Activated T-cell treated with anti-CD3 and anti-CD28 coated beads, Interleukin-2, amount 50 U/mL, for 72 hours (primary cell): ENCODE measurements around the gene PLCL1. TPM values are rescaled to one million over a fixed set of nuclear protein-coding genes. Genes with fewer than 3 reads are reported as not detected.

ENCODE experiments used
- ATAC-seq, 2 donors: fragments of 150-1000 bp; cut with Tn5 transposase; replicated peaks in 1 of 2; 2 replicates each; pipeline ENCODE4 v1.10.0; 2021; ENCODE audit warnings: moderate library complexity in 2 of 2, mild to moderate bottlenecking in 1 of 2
- DNase-seq, 2 donors: peaks; one replicate each; pipeline ENCODE4 v3.0.0; 2021 to 2022; ENCODE audit warnings: mixed read lengths in 1 of 2
- H3K27ac Mint-ChIP-seq: one replicate; pipeline ENCODE4 v1.8.0; 2022; ENCODE audit warnings: mild to moderate bottlenecking, moderate library complexity, mixed read lengths
- H3K27me3 Mint-ChIP-seq: one replicate; pipeline ENCODE4 v1.8.0; 2022; ENCODE audit warnings: low read depth, mixed read lengths
- H3K36me3 Mint-ChIP-seq, 2 donors: one replicate each; pipeline ENCODE4 v1.8.0; 2022; ENCODE audit warnings: mixed read lengths in 2 of 2, mild to moderate bottlenecking in 1 of 2; ENCODE audit not compliant: insufficient read depth in 2 of 2
- H3K4me1 Mint-ChIP-seq: one replicate; pipeline ENCODE4 v1.8.0; 2022; ENCODE audit warnings: low read depth, mixed read lengths
- H3K4me3 Mint-ChIP-seq, 2 donors: one replicate each; pipeline ENCODE4 v1.8.0; 2022; ENCODE audit warnings: mild to moderate bottlenecking in 2 of 2, mixed read lengths in 2 of 2, moderate library complexity in 2 of 2
- H3K9me3 Mint-ChIP-seq, 2 donors: one replicate each; pipeline ENCODE4 v1.8.0; 2022; ENCODE audit warnings: mixed read lengths in 2 of 2
- total RNA-seq, 2 donors: library from RNA; stranded (reverse); gene quantifications; one replicate each; pipeline ENCODE4 v1.2.3, GENCODE V29; 2022

The PLCL1 gene
- total RNA-seq = 1 to 10 TPM; 2.8 to 3.6 TPM

- H3K9me3 Mint-ChIP-seq = no peaks in the 10 kb centered on the region
- peak within 1 kb of the TSS; percentile 89 for H3K27ac Mint-ChIP-seq
- peaks cover 50% of the 10 kb centered on the region for H3K4me1 Mint-ChIP-seq
- peaks cover 21% of the 10 kb centered on the region for H3K27me3 Mint-ChIP-seq
- peak; percentile 91 to 95 for DNase-seq
- peak within 1 kb of the TSS; percentile 88 to 100 for H3K4me3 Mint-ChIP-seq
- peak; percentile 98 to 99 for ATAC-seq
- H3K36me3 Mint-ChIP-seq = peaks cover 0 to 2% of the 10 kb centered on the region in 2 donors
Measured at GRCh38 chr2:197804049-197804757, at the start of gene PLCL1. TSS of gene PLCL1 (plus strand) at chr2:197804593.

- Mint-ChIP-seq H3K9me3 (peaks cover 2 to 9% of the 10 kb centered on the region in 2 donors), H3K4me3 (no peak overlapping the region), H3K27ac (no peak overlapping the region)
Measured at GRCh38 chr2:197759013-197759412, 45.4 kb upstream of the PLCL1 start.

GRCh38 chr2:197759625-197760292 lies 44.6 kb upstream of the PLCL1 start:
- Mint-ChIP-seq H3K27ac (no peak overlapping the region), H3K9me3 (peaks cover 2 to 9% of the 10 kb centered on the region in 2 donors), H3K4me1 (no peaks in the 10 kb centered on the region), H3K4me3 (no peak overlapping the region), H3K36me3 (peaks cover 2% of the 10 kb centered on the region in 2 donors), H3K27me3 (no peaks in the 10 kb centered on the region)
- no peak for DNase-seq
- ATAC-seq = no peak

More at GRCh38 chr2:197759013-197759412, 45.4 kb upstream of the PLCL1 start:
- Mint-ChIP-seq H3K4me1 (no peaks in the 10 kb centered on the region), H3K27me3 (no peaks in the 10 kb centered on the region), H3K36me3 (peaks cover 3 to 4% of the 10 kb centered on the region in 2 donors)
- ATAC-seq (no peak), DNase-seq (no peak)

GRCh38 chr2:197760293-197760657 lies 44.1 kb upstream of the PLCL1 start:
- no peak for ATAC-seq
- Mint-ChIP-seq H3K4me1 (no peaks in the 10 kb centered on the region), H3K4me3 (no peak overlapping the region), H3K36me3 (peaks cover 2% of the 10 kb centered on the region in 2 donors), H3K27ac (no peak overlapping the region), H3K9me3 (peaks cover 2 to 9% of the 10 kb centered on the region in 2 donors), H3K27me3 (no peaks in the 10 kb centered on the region)
- DNase-seq = no peak

GRCh38 chr2:197777823-197778407 lies 26.5 kb upstream of the PLCL1 start:
- Mint-ChIP-seq H3K4me3 (no peak overlapping the region), H3K4me1 (no peaks in the 10 kb centered on the region), H3K36me3 (no peaks in the 10 kb centered on the region), H3K9me3 (no peaks in the 10 kb centered on the region), H3K27ac (no peak overlapping the region), H3K27me3 (peaks cover 4% of the 10 kb centered on the region)
- DNase-seq = peak in 1 of 2 donors; percentile 31
- ATAC-seq = no peak

GRCh38 chr2:197779261-197779660 lies 25.1 kb upstream of the PLCL1 start:
- H3K27ac Mint-ChIP-seq = no peak overlapping the region
- H3K9me3 Mint-ChIP-seq = no peaks in the 10 kb centered on the region
- H3K4me3 Mint-ChIP-seq = no peak overlapping the region
- DNase-seq = no peak
- H3K36me3 Mint-ChIP-seq = no peaks in the 10 kb centered on the region
- ATAC-seq = no peak
- peaks cover 15% of the 10 kb centered on the region for H3K27me3 Mint-ChIP-seq
- no peaks in the 10 kb centered on the region for H3K4me1 Mint-ChIP-seq

- Mint-ChIP-seq H3K9me3 (no peaks in the 10 kb centered on the region), H3K4me1 (peaks cover 5% of the 10 kb centered on the region)
- peak; percentile 43 to 52 for ATAC-seq
Measured at GRCh38 chr2:197782126-197782525, 22.3 kb upstream of the PLCL1 start.

GRCh38 chr2:197784956-197785941 lies 19.1 kb upstream of the PLCL1 start, which contains the start of gene BOLL:
TSS of gene BOLL (minus strand) at chr2:197785319. CDS start at chr2:197781850, 3,469 bp downstream.
- no peaks in the 10 kb centered on the region for H3K36me3 Mint-ChIP-seq
- no peak within 1 kb of the TSS for H3K27ac Mint-ChIP-seq
- no peaks in the 10 kb centered on the region for H3K9me3 Mint-ChIP-seq
- DNase-seq (no peak), ATAC-seq (no peak)
- H3K27me3 Mint-ChIP-seq = peaks cover 34% of the 10 kb centered on the region
- peak within 1 kb of the TSS; percentile 74 to 86 for H3K4me3 Mint-ChIP-seq
- peaks cover 5% of the 10 kb centered on the region for H3K4me1 Mint-ChIP-seq

More at GRCh38 chr2:197782126-197782525, 22.3 kb upstream of the PLCL1 start:
- Mint-ChIP-seq H3K27ac (no peak overlapping the region), H3K27me3 (peaks cover 18% of the 10 kb centered on the region), H3K36me3 (no peaks in the 10 kb centered on the region), H3K4me3 (no peak overlapping the region)
- no peak for DNase-seq

GRCh38 chr2:197786010-197786877 lies 18.1 kb upstream of the PLCL1 start:
- Mint-ChIP-seq H3K4me1 (peaks cover 5% of the 10 kb centered on the region), H3K9me3 (no peaks in the 10 kb centered on the region), H3K4me3 (peak overlapping the region; percentile 74 to 86), H3K27me3 (peaks cover 34% of the 10 kb centered on the region), H3K27ac (no peak overlapping the region), H3K36me3 (no peaks in the 10 kb centered on the region)
- ATAC-seq (peak; percentile 75 to 83), DNase-seq (peak; percentile 75 to 81)

GRCh38 chr2:197793456-197793855 lies 10.9 kb upstream of the PLCL1 start:
- DNase-seq (no peak), ATAC-seq (no peak)
- peaks cover 0 to 2% of the 10 kb centered on the region in 2 donors for H3K36me3 Mint-ChIP-seq
- no peak overlapping the region for H3K27ac Mint-ChIP-seq
- peaks cover 2% of the 10 kb centered on the region in 2 donors for H3K9me3 Mint-ChIP-seq
- H3K27me3 Mint-ChIP-seq = peaks cover 24% of the 10 kb centered on the region
- H3K4me1 Mint-ChIP-seq = peaks cover 18% of the 10 kb centered on the region
- H3K4me3 Mint-ChIP-seq = no peak overlapping the region

- H3K9me3 Mint-ChIP-seq = peaks cover 2% of the 10 kb centered on the region in 2 donors
- DNase-seq (no peak), ATAC-seq (peak in 1 of 2 donors; percentile 25)
- peaks cover 18% of the 10 kb centered on the region for H3K4me1 Mint-ChIP-seq
- H3K27me3 Mint-ChIP-seq = peaks cover 21% of the 10 kb centered on the region
- no peak overlapping the region for H3K27ac Mint-ChIP-seq
- H3K4me3 Mint-ChIP-seq = no peak overlapping the region
- peaks cover 0 to 2% of the 10 kb centered on the region in 2 donors for H3K36me3 Mint-ChIP-seq
Measured at GRCh38 chr2:197795277-197795676, 9.1 kb upstream of the PLCL1 start.
